Liver (tissue), 9 donors: ENCODE results near the gene CYB5R4. TPM values are rescaled to one million over a fixed set of nuclear protein-coding genes. Genes with fewer than 3 reads are reported as not detected.

Experiments
- DNase-seq: peaks from one replicate; pipeline ENCODE4 v3.0.0-alpha.2; 2017; ENCODE audit warnings: low spot score
- H3K27ac ChIP-seq, 2 donors: one replicate each; pipeline ENCODE4 v1.7.0; 2013; ENCODE audit warnings: inconsistent platforms in 2 of 2, low read length in 2 of 2, control low read depth in 1 of 2, low read depth in 1 of 2, mild to moderate bottlenecking in 1 of 2
- H3K27me3 ChIP-seq, 4 donors: one replicate each; pipeline versions ENCODE4 v1.6.1 to v1.7.0; 2013; ENCODE audit warnings: low read length in 3 of 4, inconsistent platforms in 1 of 4, mild to moderate bottlenecking in 1 of 4, moderate library complexity in 1 of 4; ENCODE audit not compliant: control insufficient read depth in 4 of 4, insufficient read depth in 4 of 4
- H3K36me3 ChIP-seq, 4 donors: one replicate each; pipeline versions ENCODE4 v1.6.1 to v1.7.0; 2013; ENCODE audit warnings: low read length in 3 of 4, mild to moderate bottlenecking in 3 of 4, low read depth in 1 of 4, moderate library complexity in 1 of 4; ENCODE audit not compliant: control insufficient read depth in 4 of 4, insufficient read depth in 3 of 4
- H3K4me1 ChIP-seq, 4 donors: one replicate each; pipeline versions ENCODE4 v1.6.1 to v1.7.0; 2013; ENCODE audit warnings: low read length in 3 of 4, mild to moderate bottlenecking in 3 of 4, moderate library complexity in 1 of 4; ENCODE audit not compliant: control insufficient read depth in 4 of 4, insufficient read depth in 4 of 4
- H3K4me3 ChIP-seq, 3 donors: one replicate each; pipeline versions ENCODE4 v1.6.1 to v1.7.0; 2013; ENCODE audit warnings: low read length in 3 of 3, control low read depth in 1 of 3, low read depth in 1 of 3, mild to moderate bottlenecking in 1 of 3
- H3K9ac ChIP-seq, 2 donors: one replicate each; pipeline ENCODE4 v1.7.0; 2013; ENCODE audit warnings: low read length in 2 of 2, mild to moderate bottlenecking in 2 of 2, moderate library complexity in 2 of 2, control low read depth in 1 of 2, low read depth in 1 of 2
- H3K9me3 ChIP-seq, 4 donors: one replicate each; pipeline versions ENCODE4 v1.6.1 to v1.7.0; 2013; ENCODE audit warnings: low read length in 3 of 4; ENCODE audit not compliant: control insufficient read depth in 4 of 4
- ATF3 ChIP-seq: IDR thresholded peaks from 2 replicates; pipeline ENCODE4 v1.6.1; 2016; ENCODE audit warnings: antibody characterized with exemption
- EGR1 ChIP-seq, 2 donors: IDR thresholded peaks; 2 replicates each; pipeline ENCODE4 v1.6.1; 2016 to 2018; ENCODE audit warnings: antibody characterized with exemption in 2 of 2, low read depth in 2 of 2
- FOXA1 ChIP-seq: IDR thresholded peaks from 2 replicates; pipeline ENCODE4 v1.6.1; 2016; ENCODE audit warnings: antibody characterized with exemption
- FOXA2 ChIP-seq: IDR thresholded peaks from 2 replicates; pipeline ENCODE4 v1.6.1; 2016; ENCODE audit warnings: antibody characterized with exemption
- GABPA ChIP-seq, 2 donors: IDR thresholded peaks in 1 of 2; conservative IDR thresholded peaks in 1 of 2; 2 replicates each; pipeline ENCODE4 v1.6.1; 2016; ENCODE audit warnings: antibody characterized with exemption in 2 of 2, mild to moderate bottlenecking in 1 of 2, moderate library complexity in 1 of 2
- HNF4G ChIP-seq: IDR thresholded peaks from 2 replicates; pipeline ENCODE4 v1.6.1; 2016; ENCODE audit warnings: antibody characterized with exemption
- JUND ChIP-seq, 2 donors: IDR thresholded peaks; 2 replicates each; pipeline ENCODE4 v1.6.1; 2016; ENCODE audit warnings: antibody characterized with exemption in 2 of 2
- MAX ChIP-seq: IDR thresholded peaks from 2 replicates; pipeline ENCODE4 v1.6.1; 2016; ENCODE audit warnings: antibody characterized with exemption
- RAD21 ChIP-seq, 2 donors: IDR thresholded peaks; 2 replicates each; pipeline ENCODE4 v1.6.1; 2016; ENCODE audit warnings: antibody characterized with exemption in 2 of 2, mild to moderate bottlenecking in 2 of 2
- RXRA ChIP-seq, 2 donors: IDR thresholded peaks; 2 replicates each; pipeline ENCODE4 v1.6.1; 2017 to 2018; ENCODE audit warnings: antibody characterized with exemption in 2 of 2, mild to moderate bottlenecking in 1 of 2
- SP1 ChIP-seq: IDR thresholded peaks from 2 replicates; pipeline ENCODE4 v1.6.1; 2018; ENCODE audit warnings: antibody characterized with exemption, mild to moderate bottlenecking
- TAF1 ChIP-seq: conservative IDR thresholded peaks from 2 replicates; pipeline ENCODE4 v1.6.1; 2016; ENCODE audit warnings: antibody characterized with exemption, mild to moderate bottlenecking
- YY1 ChIP-seq: IDR thresholded peaks from 2 replicates; pipeline ENCODE4 v1.6.1; 2016; ENCODE audit warnings: antibody characterized with exemption, mild to moderate bottlenecking
- WGBS: extraction: QIAGEN DNeasy Blood & Tissue Kit; methylation state at CpG from one replicate; pipeline ENCODE4 v1.1.7; 2013; 5-methylcytosine and 5-hydroxymethylcytosine counted together
- polyA plus RNA-seq, 2 donors: library from polyadenylated mRNA; stranded (reverse) in 1 of 2; unstranded in 1 of 2; fragments of 200-250 nt in 1 of 2; fragments of >200 nt in 1 of 2; fragmentation: Nextera tagmentation in 1 of 2; extraction: Ambion mirVana in 1 of 2; gene quantifications; one replicate each; pipeline versions ENCODE4 v1.2.1 to v1.2.3, GENCODE V29; 2013 to 2015
- total RNA-seq, 2 donors: library from RNA; depleted of rRNA; stranded (reverse); fragments of >200 nt; gene quantifications; one replicate each; pipeline ENCODE4 v1.2.3, GENCODE V29; 2014
- TF ChIP-seq, protein P1 (sequence below): fragments of 150-350 bp; IDR thresholded peaks from 2 replicates; pipeline ENCODE4 v1.5.1; 2017; ENCODE audit warnings: improper control_type of control experiment, low read depth, low read length; ENCODE audit not compliant: missing input control
- TF ChIP-seq, protein P2 (sequence below): IDR thresholded peaks from 2 replicates; pipeline ENCODE4 v1.6.1; 2016; ENCODE audit warnings: antibody characterized with exemption, mild to moderate bottlenecking
- donor health status: healthy.
- donor health status: healthy.
- donor health status: healthy.
- donor health status: healthy.
- donor health status: healthy.

CYB5R4 gene
- total and polyA plus RNA-seq, 4 donors = 3.4 to 7.8 (median 5.4) TPM

DNA sequence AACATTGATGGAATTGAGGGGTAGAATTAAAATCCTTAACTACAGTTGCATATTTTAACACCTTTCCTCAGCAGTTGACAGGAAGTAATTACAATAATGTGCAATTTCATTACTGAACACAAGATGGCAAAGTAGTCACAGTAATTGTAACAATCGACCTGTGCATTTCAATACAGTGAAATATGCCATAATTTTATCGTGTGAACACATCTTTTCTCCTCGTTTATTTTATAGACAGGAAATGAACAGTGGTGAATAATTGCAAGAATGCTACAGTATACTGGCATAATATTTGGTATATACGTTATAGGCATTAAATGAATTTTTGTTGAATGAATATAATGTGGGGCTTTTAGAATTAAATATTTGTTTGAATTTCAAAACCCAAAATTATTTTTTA lies 25.0 kb downstream of the CYB5R4 start:
- peaks cover 0 to 1% (median 0%) of the 10 kb centered on the region in 4 donors for H3K4me1 ChIP-seq
- no peak overlapping the region for H3K4me3 ChIP-seq
- H3K9me3 ChIP-seq = no peaks in the 10 kb centered on the region
- DNase-seq = no peak
- peak; percentile 93 to 95 for TF ChIP-seq RAD21 (IDR thresholded peaks at IDR 0.05)
- TF ChIP-seq, protein P1, sequence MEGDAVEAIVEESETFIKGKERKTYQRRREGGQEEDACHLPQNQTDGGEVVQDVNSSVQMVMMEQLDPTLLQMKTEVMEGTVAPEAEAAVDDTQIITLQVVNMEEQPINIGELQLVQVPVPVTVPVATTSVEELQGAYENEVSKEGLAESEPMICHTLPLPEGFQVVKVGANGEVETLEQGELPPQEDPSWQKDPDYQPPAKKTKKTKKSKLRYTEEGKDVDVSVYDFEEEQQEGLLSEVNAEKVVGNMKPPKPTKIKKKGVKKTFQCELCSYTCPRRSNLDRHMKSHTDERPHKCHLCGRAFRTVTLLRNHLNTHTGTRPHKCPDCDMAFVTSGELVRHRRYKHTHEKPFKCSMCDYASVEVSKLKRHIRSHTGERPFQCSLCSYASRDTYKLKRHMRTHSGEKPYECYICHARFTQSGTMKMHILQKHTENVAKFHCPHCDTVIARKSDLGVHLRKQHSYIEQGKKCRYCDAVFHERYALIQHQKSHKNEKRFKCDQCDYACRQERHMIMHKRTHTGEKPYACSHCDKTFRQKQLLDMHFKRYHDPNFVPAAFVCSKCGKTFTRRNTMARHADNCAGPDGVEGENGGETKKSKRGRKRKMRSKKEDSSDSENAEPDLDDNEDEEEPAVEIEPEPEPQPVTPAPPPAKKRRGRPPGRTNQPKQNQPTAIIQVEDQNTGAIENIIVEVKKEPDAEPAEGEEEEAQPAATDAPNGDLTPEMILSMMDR = peak; percentile 67
- TF ChIP-seq ATF3 = no peak
- H3K9ac ChIP-seq = no peak overlapping the region
- H3K36me3 ChIP-seq = no peaks in the 10 kb centered on the region
- H3K27me3 ChIP-seq = no peaks in the 10 kb centered on the region
- H3K27ac ChIP-seq = no peak overlapping the region
- 14% methylated on average over 4 of the region's 4 CpGs for WGBS

DNA sequence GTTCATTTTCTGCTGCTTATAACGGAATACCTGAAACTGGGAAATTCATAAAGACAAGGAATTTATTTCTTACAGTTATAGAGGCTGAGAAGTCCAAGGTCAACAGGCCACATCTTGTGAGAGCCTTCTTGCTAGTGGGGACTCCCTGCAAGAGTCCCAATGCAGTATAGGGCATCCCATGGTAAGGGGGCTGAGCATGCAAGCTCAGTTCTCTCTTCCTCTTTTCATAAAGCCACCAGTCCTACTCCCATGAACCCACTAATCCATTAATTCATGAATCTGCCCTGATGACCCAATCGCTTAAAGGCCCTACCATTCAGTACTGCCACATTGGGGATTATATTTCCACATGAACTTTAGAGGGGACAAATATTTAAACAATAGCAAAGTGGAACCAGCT lies 26.5 kb downstream of the CYB5R4 start:
- Histone ChIP-seq H3K4me3 (no peak overlapping the region), H3K27ac (no peak overlapping the region), H3K4me1 (peaks cover 0 to 1% (median 0%) of the 10 kb centered on the region in 4 donors), H3K9me3 (no peaks in the 10 kb centered on the region), H3K36me3 (no peaks in the 10 kb centered on the region), H3K27me3 (no peaks in the 10 kb centered on the region), H3K9ac (no peak overlapping the region)
- DNase-seq = no peak
- no peak for TF ChIP-seq TAF1
- no peak for TF ChIP-seq ATF3
- TF ChIP-seq, protein P1 = no peak
- no peak for TF ChIP-seq HNF4G
- TF ChIP-seq MAX = no peak
- WGBS = 94% methylated on average over 2 of the region's 2 CpGs

DNA sequence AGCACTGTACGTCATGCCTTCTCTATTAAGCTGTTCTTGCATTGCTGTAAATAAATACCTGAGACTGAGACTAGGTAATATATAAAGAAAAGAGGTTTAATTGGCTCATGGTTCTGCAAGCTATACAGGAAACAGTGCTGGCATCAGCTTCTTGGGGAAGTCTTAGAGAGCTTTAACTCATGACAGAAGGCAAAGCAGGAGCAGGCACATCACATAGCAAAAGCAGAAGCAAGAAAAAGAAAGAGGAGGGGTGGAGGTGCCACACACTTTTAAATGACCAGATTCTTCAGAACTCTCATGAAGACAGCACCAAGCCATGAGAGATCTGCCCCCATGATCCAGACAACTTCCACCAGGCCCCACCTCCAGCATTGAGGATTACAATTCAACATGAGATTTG lies 30.1 kb downstream of the CYB5R4 start:
- no peak for DNase-seq
- no peaks in the 10 kb centered on the region for H3K9me3 ChIP-seq
- no peaks in the 10 kb centered on the region for H3K27me3 ChIP-seq
- no peak overlapping the region for H3K4me3 ChIP-seq
- peaks cover 0 to 1% (median 0%) of the 10 kb centered on the region in 4 donors for H3K4me1 ChIP-seq
- H3K9ac ChIP-seq = no peak overlapping the region
- TF ChIP-seq RXRA (IDR thresholded peaks at IDR 0.05) = no peak
- no peak for TF ChIP-seq MAX
- no peak for TF ChIP-seq TAF1
- no peak for TF ChIP-seq YY1
- TF ChIP-seq, protein P1 = no peak
- TF ChIP-seq RAD21 (IDR thresholded peaks at IDR 0.05) = no peak
- no peak for TF ChIP-seq SP1
- no peak for TF ChIP-seq ATF3
- no peak for TF ChIP-seq GABPA (IDR thresholded peaks at IDR 0.05 in 1 of 2, conservative IDR thresholded peaks at IDR 0.05 in 1 of 2)
- no peak for TF ChIP-seq FOXA2
- TF ChIP-seq EGR1 (IDR thresholded peaks at IDR 0.05; ENCODE audit: low read depth in 2 of 2) = no peak
- no peak for TF ChIP-seq JUND (IDR thresholded peaks at IDR 0.05)
- no peak for TF ChIP-seq FOXA1
- TF ChIP-seq, protein P2, sequence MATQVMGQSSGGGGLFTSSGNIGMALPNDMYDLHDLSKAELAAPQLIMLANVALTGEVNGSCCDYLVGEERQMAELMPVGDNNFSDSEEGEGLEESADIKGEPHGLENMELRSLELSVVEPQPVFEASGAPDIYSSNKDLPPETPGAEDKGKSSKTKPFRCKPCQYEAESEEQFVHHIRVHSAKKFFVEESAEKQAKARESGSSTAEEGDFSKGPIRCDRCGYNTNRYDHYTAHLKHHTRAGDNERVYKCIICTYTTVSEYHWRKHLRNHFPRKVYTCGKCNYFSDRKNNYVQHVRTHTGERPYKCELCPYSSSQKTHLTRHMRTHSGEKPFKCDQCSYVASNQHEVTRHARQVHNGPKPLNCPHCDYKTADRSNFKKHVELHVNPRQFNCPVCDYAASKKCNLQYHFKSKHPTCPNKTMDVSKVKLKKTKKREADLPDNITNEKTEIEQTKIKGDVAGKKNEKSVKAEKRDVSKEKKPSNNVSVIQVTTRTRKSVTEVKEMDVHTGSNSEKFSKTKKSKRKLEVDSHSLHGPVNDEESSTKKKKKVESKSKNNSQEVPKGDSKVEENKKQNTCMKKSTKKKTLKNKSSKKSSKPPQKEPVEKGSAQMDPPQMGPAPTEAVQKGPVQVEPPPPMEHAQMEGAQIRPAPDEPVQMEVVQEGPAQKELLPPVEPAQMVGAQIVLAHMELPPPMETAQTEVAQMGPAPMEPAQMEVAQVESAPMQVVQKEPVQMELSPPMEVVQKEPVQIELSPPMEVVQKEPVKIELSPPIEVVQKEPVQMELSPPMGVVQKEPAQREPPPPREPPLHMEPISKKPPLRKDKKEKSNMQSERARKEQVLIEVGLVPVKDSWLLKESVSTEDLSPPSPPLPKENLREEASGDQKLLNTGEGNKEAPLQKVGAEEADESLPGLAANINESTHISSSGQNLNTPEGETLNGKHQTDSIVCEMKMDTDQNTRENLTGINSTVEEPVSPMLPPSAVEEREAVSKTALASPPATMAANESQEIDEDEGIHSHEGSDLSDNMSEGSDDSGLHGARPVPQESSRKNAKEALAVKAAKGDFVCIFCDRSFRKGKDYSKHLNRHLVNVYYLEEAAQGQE = no peak
- no peaks in the 10 kb centered on the region for H3K36me3 ChIP-seq
- 96% methylated on average over 1 of the region's 1 CpG for WGBS
- no peak overlapping the region for H3K27ac ChIP-seq
